Thyroid gland (tissue), 4 donors: ENCODE data around the gene CFAP46.

Experiments
- CTCF ChIP-seq, 6 experiments: fragments of 200-600 bp in 3 of 6; fragments of 450-650 bp in 3 of 6; sonication (generic) in 3 of 6; IDR thresholded peaks; one replicate each; pipeline ENCODE4 v1.5.1; 2016 to 2019; ENCODE audit warnings: antibody characterized with exemption in 6 of 6, mild to moderate bottlenecking in 2 of 6, inconsistent platforms in 1 of 6, moderate library complexity in 1 of 6
- POLR2A ChIP-seq, 2 donors: fragments of 450-650 bp; IDR thresholded peaks; one replicate each; pipeline ENCODE4 v1.6.1; 2017; ENCODE audit warnings: antibody characterized with exemption in 2 of 2, mild to moderate bottlenecking in 2 of 2, moderate library complexity in 1 of 2

GRCh38 chr10:132838346-132838970 is 103.9 kb downstream of the CFAP46 start:
- TF ChIP-seq CTCF (IDR thresholded peaks at IDR 0.05) (no peak), POLR2A (IDR thresholded peaks at IDR 0.05) (no peak)
